AG09309 (cell line): ENCODE data around the gene EXOSC5.
"Not testable (repeated sequence)": the region's sequence is repeated elsewhere in the genome, so short reads cannot be mapped to it uniquely, and the experiment has no call there.

Experiments used
- DNase-seq: peaks from one replicate; pipeline ENCODE4 v3.0.0-alpha.2; 2010; ENCODE audit warnings: low read depth
- H3K4me3 ChIP-seq: 2 replicates; pipeline ENCODE4 v1.5.1; 2011; ENCODE audit warnings: mild to moderate bottlenecking, low read depth, low read length, moderate library complexity; ENCODE audit not compliant: control insufficient read depth
- TF ChIP-seq, protein P1 (sequence below): IDR thresholded peaks from 2 replicates; pipeline ENCODE4 v1.5.1; 2011; ENCODE audit warnings: mild to moderate bottlenecking, low read depth, low read length, inconsistent platforms; ENCODE audit not compliant: insufficient read depth, control insufficient read depth; ENCODE audit errors: missing control alignments

EXOSC5 gene

DNA sequence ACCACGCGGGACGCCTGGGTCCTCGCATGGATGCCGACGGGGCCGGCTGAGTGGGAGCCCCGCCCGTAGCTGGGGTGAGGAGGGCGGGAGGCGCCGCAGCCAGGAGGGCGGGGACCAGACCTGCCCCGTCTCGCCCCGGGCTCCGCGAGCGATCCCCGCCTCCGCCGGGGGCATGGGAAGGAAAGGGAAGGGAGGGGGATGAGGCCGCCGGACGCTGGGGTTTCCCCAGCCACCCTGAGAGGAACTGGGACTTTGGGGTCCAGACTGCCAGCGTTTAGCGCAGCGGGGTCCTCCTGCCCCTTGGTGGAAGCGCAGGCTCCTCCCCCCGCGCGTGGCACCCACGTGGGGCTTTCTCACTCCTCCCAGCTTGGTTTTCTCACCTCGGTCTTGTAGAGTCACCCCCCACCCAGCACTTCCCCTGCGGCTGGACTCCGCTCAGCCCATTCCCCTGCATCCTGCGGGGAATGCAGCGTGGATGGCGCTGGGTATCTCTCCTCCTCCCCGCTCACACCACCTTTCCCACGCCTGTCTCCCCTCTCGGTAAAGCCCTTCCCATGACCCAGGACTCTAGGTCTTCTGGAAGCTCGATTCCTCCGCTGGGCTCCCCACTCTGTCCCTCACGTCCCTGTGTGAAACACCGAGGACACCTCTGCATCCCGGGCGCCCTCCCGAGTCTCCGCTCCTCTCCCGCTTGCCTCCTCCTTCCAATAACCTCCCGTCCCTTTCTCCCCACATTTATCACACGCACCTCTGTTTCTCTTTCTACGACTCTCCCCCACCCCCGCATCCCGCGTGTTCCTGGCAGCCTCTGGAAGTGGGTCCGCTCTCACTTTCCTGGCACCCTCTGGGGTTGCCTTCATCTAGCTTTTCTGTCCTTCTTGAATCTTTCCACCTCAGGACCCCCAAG lies 45.6 kb downstream of the EXOSC5 start:
- DNase-seq, result no peak
- H3K4me3 ChIP-seq, result peak overlapping the region; percentile 97
- TF ChIP-seq, protein P1, sequence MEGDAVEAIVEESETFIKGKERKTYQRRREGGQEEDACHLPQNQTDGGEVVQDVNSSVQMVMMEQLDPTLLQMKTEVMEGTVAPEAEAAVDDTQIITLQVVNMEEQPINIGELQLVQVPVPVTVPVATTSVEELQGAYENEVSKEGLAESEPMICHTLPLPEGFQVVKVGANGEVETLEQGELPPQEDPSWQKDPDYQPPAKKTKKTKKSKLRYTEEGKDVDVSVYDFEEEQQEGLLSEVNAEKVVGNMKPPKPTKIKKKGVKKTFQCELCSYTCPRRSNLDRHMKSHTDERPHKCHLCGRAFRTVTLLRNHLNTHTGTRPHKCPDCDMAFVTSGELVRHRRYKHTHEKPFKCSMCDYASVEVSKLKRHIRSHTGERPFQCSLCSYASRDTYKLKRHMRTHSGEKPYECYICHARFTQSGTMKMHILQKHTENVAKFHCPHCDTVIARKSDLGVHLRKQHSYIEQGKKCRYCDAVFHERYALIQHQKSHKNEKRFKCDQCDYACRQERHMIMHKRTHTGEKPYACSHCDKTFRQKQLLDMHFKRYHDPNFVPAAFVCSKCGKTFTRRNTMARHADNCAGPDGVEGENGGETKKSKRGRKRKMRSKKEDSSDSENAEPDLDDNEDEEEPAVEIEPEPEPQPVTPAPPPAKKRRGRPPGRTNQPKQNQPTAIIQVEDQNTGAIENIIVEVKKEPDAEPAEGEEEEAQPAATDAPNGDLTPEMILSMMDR, result no peak

GRCh38 chr19:41350735-41351338 lies 46.3 kb downstream of the EXOSC5 start:
- TF ChIP-seq, protein P1, result no peak
- peak overlapping the region; percentile 97 for H3K4me3 ChIP-seq
- no peak for DNase-seq

DNA sequence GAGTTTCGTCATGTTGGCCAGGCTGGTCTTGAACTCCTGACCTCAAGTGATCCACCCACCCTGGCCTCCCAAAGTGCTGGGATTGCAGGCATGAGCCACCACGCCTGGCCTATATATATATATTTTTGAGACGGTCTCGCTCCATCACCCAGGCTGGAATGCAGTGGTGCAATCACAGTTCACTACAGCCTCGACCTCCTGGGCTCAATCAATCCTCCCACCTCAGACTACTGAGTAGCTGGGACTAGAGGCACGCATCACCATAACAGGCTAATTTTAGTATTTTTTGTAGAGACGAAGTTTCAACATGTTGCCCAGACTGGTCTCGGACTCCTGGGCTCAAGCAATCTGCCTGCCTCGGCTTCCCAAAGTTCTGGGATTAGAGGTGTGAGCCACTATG lies 50.2 kb downstream of the EXOSC5 start:
- not testable (repeated sequence) for DNase-seq, H3K4me3 ChIP-seq

DNA sequence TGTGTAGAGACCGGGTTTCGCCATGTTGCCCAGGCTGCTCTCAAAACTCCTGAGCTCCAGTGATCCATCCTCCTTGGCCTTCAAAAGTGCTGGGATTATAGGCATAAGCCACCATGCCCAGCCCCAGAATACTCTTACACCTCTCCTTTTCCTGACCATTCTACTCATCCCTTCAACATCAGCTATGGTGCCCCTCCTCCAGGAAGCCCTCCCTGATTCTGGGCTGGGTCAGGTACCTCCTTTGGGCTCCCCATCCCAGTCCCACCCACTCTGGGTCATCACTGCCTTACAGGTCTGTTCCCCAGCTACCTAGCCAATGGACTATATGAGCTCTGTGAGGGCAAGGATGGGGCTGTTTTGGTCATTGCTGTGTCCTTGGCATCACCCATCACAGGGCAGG lies 53.0 kb downstream of the EXOSC5 start:
- H3K4me3 ChIP-seq, result no peak overlapping the region
- TF ChIP-seq, protein P1, result no peak
- no peak for DNase-seq

DNA sequence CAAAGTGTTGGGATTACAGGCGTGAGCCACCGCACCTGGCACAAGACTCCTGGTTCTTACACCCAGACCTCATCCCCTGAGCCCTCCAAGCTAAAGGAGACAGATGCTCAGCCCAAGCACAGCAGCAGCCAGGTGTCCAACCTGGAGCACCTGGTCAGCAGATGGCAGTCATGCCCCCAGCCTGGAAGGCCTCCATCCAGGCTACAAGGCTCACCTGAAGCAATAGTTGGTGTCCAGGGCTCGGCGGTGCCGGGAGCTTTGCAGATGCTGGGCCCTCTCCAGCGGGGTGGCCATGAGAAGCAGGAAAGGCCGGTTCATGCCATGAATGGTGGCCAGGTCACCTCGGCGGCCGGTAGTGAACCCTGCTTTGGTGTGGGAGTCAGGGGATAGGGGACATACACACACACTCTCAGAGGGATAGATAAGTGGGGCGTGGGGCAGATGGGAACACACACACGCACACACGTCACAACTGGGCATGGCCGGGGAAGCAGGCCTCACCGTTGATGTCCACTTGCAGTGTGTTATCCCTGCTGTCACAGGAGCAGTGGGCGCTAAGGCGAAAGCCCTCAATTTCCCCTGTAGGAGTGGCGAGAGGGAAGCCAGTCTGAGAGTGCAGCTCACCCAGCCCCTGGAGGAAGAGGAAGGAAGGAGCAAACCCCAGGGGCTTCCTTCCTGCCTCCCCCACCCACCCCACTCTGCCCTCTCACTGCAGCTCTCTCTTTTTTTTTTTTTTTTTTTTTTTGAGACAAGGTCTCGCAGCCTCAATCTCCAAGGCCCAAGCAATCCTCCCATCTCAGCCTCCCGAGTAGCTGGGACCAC lies 55.3 kb downstream of the EXOSC5 start:
- DNase-seq, result no peak
- TF ChIP-seq, protein P1, result no peak

DNA sequence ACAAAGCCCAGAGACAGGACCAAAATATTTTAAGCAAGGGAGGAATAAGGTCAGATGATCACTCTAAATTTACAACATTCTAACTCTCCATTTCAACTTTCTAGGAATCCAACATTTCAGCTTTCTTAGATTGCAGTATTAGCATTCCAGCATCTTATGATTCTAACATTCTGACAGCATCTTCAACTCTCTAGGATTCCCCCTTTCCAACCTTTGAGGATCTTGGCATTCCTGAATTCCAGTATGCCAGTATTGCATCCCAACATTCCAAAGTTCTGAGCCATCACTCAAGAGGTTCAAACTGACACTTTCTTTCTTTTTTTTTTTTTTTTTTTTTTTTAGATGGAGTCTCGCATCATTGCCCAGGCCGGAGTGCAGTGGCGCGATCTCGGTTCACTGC lies 57.2 kb downstream of the EXOSC5 start:
- DNase-seq, result no peak
- TF ChIP-seq, protein P1, result no peak
- no peak overlapping the region for H3K4me3 ChIP-seq

More for the DNA sequence above, 55.3 kb downstream of the EXOSC5 start:
- no peak overlapping the region for H3K4me3 ChIP-seq
